ENCODE measurements around the gene RABEPK. TPM values are rescaled to one million over a fixed set of nuclear protein-coding genes. Genes with fewer than 3 reads are reported as not detected.
"Not testable (repeated sequence)": the region's sequence is repeated elsewhere in the genome, so short reads cannot be mapped to it uniquely, and the experiment has no call there.

RABEPK gene
- total RNA-seq: 34.0 and 44.0 TPM in 2 replicates

- DNase-seq (ENCODE audit: low read depth, low spot score): peak; percentile 76
These were observed at the start of gene RABEPK for GRCh38 chr9:125200216-125201047. Gene RABEPK (plus strand): TSS chr9:125200542. CDS start chr9:125203014, 2,472 bp downstream.

DNA sequence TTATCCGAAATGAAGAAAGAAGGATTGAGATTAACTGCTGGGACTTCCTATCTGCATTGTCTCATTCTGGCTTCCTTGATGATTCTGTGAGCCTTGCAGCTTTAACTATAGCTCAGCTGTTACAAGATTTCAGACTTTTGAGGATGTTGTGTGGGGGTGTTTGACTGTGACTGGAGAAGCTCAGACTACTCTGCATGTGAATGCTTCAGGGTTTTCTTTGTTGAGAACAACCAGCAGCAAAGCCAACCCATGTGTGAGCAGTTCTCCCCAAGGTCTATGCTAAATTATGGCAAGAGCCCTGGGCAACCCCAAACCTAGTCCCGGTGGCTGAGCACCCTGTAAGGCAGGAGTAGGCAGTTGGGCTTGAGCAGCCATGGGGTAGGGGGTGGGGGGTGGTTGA lies 48.6 kb upstream of the RABEPK start:
- DNase-seq (ENCODE audit: low read depth, low spot score): no peak

DNA sequence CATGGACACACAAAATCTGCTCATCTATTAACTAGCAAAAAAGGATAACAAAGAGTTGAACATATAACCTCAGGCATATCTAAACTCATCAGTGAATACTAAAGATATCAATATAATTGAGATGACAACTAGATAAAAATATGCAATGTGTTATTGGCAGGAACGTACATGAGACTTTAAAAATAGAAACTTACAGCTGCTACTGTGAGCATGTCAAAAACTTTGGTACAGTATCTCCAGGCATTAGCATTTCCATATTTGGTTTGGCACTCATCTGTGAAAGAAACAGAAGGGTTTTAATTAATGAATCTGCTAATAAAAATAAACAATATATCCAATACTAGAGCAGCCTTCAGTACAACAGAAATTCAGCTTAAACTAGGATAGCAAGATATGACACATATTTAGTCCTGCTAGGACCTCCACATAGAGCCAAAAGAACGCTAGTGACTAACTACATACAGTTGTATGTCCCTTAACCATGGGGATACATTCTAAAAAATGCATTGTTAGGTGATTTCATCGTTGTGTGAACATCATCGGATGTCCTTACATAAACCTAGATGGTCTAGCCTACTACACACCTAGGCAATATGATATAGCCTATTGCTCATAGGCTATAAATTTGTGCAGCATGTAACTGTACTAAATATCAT lies 46.5 kb upstream of the RABEPK start:
- no peak for DNase-seq (ENCODE audit: low read depth, low spot score)

DNA sequence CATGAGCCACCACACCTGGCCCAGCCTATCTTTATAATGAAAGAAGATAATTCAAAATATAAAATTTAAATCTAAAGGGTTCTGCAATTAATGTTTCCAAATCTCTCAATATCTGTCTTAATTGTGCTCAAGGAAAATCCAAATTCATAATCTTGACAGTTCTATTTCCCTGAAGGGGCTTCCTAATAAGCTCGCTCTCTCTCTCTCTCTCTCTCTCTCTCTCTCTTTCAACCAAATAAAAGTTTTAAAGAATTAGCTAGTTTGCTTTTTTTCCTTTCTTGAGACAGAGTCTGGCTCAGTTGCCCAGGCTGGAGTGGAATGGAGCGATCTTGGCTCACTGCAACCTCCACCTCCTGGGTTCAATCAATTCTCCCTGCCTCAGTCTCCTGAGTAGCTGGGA lies 43.8 kb upstream of the RABEPK start:
- DNase-seq (ENCODE audit: low read depth, low spot score): no peak

GRCh38 chr9:125160750-125161149 lies 39.6 kb upstream of the RABEPK start:
- no peak for DNase-seq (ENCODE audit: low read depth, low spot score)

GRCh38 chr9:125161284-125161918 lies 38.9 kb upstream of the RABEPK start:
- no peak for DNase-seq (ENCODE audit: low read depth, low spot score)

- DNase-seq (ENCODE audit: low read depth, low spot score): not testable (repeated sequence)
These were observed 37.5 kb upstream of the RABEPK start for GRCh38 chr9:125162891-125163290.

DNA sequence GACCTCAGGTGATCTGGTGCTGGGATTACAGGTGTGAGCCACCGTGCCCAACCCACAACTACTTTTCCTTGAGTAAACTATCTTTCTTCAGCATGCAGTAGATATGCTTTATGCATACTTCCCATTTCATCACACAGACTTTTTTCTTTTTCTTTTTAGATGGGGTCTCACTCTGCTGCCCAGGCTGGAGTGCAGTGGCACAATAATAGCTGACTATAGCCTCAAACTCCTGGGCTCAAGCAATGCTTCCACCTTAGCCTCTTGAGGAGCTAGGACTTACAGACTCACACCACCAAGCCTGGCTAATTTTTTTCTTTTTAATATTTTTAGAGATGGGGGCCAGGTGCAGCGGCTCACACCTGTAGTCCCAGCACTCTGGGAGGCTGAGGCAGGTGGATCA lies 33.6 kb upstream of the RABEPK start:
- DNase-seq (ENCODE audit: low read depth, low spot score): no peak

GRCh38 chr9:125169895-125170294 lies 30.4 kb upstream of the RABEPK start:
- DNase-seq (ENCODE audit: low read depth, low spot score): no peak

DNA sequence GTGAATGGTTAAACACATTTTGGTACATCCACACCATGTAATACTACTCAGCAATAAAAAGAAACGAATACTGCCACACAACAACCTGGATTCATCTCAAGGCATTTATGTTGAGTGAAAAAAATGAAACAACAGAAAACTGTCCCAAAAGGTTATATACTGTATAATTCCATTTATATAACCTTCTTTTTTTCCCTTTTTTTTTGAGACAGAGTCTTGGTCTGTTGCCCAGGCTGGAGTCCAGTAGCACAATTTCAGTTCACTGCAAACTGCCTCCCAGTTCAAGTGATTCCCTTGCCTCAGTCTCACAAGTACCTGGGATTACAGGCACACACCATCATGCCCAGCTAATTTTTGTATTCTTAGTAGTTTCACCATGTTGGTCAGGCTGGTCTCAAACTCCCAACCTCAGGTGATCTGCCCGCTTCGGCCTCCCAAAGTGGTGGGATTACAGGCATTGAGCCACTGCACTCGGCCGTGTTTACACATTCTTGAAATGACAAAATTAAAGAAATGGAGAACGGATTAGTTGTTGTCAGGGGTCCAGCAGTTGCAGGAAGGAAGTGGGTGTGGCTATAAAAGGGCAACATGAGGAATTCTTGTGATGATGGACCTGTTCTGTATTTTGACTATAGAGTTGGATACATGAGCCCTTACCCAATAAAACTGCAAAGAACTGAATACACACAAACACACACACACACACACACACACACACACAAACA lies 28.1 kb upstream of the RABEPK start:
- DNase-seq (ENCODE audit: low read depth, low spot score): peak; percentile 41

GRCh38 chr9:125176636-125177035 lies 23.7 kb upstream of the RABEPK start:
- DNase-seq (ENCODE audit: low read depth, low spot score): no peak

DNA sequence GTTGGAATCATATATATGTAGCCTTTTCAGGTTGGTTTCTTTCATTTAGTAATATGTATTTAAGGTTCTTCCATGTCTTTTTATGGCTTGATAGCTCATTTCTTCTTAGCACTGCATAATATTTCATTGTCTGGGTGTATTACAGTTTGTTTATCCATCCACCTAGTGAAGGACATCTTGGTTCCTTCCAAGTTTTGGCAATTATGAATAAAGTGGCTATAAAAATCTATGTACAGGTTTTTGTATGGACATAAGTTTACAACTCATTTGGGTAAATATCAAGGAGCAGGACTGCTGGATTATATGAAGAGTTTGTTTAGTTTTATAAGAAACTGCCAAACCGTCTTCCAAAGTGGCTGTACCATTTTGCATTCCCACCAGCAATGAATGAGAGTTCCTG lies 22.5 kb upstream of the RABEPK start:
- DNase-seq (ENCODE audit: low read depth, low spot score): no peak

DNA sequence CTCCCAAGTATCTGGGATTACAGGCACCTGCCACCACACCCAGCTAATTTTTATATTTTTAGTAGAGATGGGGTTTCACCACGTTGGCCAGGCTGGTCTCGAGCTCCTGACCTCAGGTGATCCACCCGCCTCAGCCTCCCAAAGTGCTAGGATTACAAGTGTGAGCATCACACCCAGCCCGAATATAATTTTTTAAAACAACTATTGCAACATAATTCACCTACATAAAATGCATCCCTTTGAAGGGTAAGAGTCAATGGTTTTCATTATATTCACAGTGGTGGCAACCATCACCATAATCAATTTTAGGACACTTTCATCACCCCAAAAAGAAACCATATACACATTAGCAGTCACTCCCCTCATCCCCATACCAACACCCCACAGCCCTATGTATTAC lies 20.6 kb upstream of the RABEPK start:
- not testable (repeated sequence) for DNase-seq (ENCODE audit: low read depth, low spot score)

GRCh38 chr9:125180876-125181275 lies 19.5 kb upstream of the RABEPK start:
- no peak for DNase-seq (ENCODE audit: low read depth, low spot score)

DNA sequence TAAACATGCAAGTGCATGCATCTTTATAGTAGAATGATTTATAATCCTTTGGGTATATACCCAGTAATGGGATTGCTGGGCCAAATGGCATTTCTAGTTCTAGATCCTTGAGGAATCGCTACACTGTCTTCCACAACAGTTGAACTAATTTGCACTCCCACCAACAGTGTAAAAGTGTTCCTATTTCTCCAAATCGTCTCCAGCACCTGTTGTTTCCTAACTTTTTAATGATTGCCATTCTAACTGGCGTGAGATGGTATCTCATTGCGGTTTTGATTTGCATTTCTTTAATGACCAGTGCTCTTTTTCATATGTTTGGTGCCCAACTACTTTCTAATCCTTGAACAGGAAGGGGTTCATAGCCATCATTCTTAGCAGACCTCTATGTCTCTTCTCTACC lies 18.6 kb upstream of the RABEPK start:
- not testable (repeated sequence) for DNase-seq (ENCODE audit: low read depth, low spot score)

- peak; percentile 27 for DNase-seq (ENCODE audit: low read depth, low spot score)
These were observed 17.3 kb upstream of the RABEPK start for GRCh38 chr9:125183054-125183453.

DNA sequence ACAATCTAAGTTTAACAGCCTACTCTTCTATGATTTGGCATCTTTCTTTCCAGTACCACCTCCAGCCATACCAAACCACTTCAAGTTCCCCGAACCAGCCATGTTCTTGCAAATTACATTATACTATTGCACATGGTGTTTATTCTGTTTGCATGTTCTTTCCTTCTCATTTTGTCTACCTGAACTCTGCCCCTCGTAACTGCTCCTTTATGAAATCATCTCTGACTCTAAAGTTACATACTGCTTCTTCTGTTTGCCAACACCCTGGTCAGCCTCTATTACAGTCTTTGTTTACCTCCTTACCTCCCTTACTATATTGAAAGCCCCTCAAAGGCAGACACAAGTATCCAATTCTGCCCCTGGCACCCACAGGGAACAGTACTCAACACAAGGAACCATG lies 16.8 kb upstream of the RABEPK start:
- DNase-seq (ENCODE audit: low read depth, low spot score): no peak

DNA sequence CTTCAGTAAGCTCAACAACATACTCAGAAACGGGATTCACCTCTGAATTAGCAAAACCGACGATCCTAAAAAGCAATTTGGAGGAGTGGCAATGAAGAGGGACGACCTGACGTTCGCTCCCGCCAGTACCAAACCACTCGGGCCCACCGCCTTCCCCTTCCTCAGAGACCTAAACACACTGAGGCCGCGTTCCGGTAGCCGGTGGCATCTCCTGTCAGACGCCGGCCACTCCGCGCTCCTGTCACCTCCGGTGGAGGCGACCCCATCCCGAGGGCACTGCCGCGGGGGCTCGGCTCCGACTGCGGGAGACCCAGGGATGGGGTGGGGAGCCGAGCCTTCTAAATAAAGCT lies 11.4 kb upstream of the RABEPK start:
- DNase-seq (ENCODE audit: low read depth, low spot score): no peak

DNA sequence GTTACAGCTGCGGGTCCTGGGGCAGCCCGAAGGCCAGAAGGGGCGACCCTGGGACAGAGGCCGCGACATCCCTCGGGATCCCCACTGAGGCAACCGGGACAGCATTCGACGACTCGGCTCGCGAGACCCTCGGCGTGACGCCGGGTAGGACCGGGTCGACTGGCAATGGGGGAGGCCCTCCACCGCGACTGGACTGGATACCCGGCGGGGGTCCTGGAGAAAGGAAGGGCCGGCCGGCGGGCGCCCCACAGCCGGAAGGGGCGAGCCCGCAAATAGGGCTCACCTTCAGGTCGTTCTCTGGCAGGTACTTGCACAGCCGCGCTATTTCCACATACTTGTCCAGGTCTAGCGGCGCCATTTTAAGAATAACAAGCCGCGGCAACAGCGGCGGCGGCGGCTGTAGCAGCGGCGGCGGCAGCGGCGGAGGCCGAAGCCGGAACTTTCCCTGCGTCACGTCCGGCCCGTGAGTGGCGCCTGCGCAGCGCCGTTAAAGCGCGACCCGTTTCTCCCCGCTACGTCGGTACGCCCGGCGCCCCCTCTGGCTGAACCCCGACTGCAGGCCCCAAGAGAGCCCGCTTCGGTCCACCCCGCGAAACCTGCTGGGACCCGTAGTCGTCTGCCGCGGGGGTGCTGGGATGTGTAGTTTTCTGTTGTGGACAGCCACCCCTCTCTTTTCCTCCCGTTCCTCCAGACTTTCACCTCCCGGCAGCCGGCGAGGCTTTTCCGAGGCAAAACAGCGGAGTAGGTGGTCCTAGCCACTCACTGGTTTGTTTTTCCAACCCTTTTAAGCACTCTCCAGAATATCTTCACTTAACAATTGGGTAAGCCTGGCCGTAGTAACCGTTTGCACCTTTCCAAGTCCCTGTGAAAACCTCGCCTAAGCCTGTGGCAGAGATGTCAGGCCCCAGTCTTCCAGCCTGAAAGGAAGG lies 10.7 kb upstream of the RABEPK start, which contains the start of gene PPP6C:
TSS of gene PPP6C (minus strand) at position 443 of the 929 bp plus-strand sequence. CDS start at position 358, 85 bp downstream.
- peak; percentile 91 for DNase-seq (ENCODE audit: low read depth, low spot score)

GRCh38 chr9:125190361-125190801 lies 10.0 kb upstream of the RABEPK start:
- DNase-seq (ENCODE audit: low read depth, low spot score): no peak
